HL-60 (cell line): ENCODE measurements around the gene RAMACL.

Source experiments
- DNase-seq, 2 experiments: peaks; one replicate each; pipeline ENCODE4 v3.0.0-alpha.2; 2010 to 2020; ENCODE audit warnings: low read depth in 1 of 2, low spot score in 1 of 2
- H3K27ac ChIP-seq: fragments of 250-450 bp; sonication (Bioruptor Pico); replicated peaks from 2 replicates; pipeline ENCODE4 v1.5.1; 2020; ENCODE audit warnings: mild to moderate bottlenecking, moderate library complexity
- H3K27me3 ChIP-seq: fragments of 250-450 bp; sonication (Bioruptor Pico); 2 replicates; pipeline ENCODE4 v1.5.1; 2021; ENCODE audit warnings: mild to moderate bottlenecking, moderate library complexity; ENCODE audit not compliant: insufficient read depth, poor library complexity, severe bottlenecking
- H3K4me3 ChIP-seq: replicated peaks from 2 replicates; pipeline ENCODE4 v1.5.1; 2011; ENCODE audit warnings: mild to moderate bottlenecking, control low read depth, low read length; ENCODE audit not compliant: insufficient read depth
- CTCF ChIP-seq: IDR thresholded peaks from one replicate; pipeline ENCODE4 v1.5.1; 2011; ENCODE audit warnings: low read length, control low read depth, inconsistent platforms; ENCODE audit not compliant: insufficient read depth
- GABPA ChIP-seq: IDR thresholded peaks from 2 replicates; pipeline ENCODE4 v1.6.1; 2012; ENCODE audit warnings: low read depth
- POLR2AphosphoS5 ChIP-seq: IDR thresholded peaks from 2 replicates; pipeline ENCODE4 v1.6.1; 2012; ENCODE audit warnings: low read depth
- REST ChIP-seq: IDR thresholded peaks from 2 replicates; pipeline ENCODE4 v1.6.1; 2012; ENCODE audit warnings: low read depth; ENCODE audit not compliant: insufficient replicate concordance
- SPI1 ChIP-seq: IDR thresholded peaks from 2 replicates; pipeline ENCODE4 v1.6.1; 2012; ENCODE audit warnings: low read depth, mild to moderate bottlenecking, borderline replicate concordance

RAMACL gene

DNA sequence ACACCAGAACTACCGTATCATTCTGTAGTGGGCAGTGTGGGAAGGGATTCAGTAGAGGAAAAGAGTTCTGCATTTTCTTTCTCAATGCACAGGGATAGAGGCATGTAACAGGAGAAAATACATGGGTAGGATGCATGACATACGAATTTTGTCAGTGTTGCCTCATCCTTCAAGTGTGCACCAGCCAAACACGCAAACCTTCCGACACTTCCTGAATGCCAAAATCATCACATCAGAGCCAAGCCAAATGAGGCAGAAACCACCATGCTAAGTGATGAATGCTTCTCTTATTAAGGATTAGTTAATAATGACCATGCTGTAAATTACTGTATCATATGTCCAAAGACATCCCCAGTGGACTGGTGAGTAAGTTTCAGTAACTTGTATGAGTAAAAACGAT is 27.3 kb downstream of the RAMACL start:
- Histone ChIP-seq H3K4me3 (no peak overlapping the region), H3K27ac (no peak overlapping the region), H3K27me3 (no peaks in the 10 kb centered on the region)
- DNase-seq, result no peak
- TF ChIP-seq POLR2AphosphoS5, result no peak

- no peak for DNase-seq
- TF ChIP-seq GABPA (no peak), SPI1 (no peak), CTCF (no peak), REST (no peak), POLR2AphosphoS5 (no peak)
- Histone ChIP-seq H3K27me3 (no peaks in the 10 kb centered on the region), H3K27ac (no peak overlapping the region), H3K4me3 (no peak overlapping the region)
Measured at GRCh38 chr6:166558156-166559005, 28.1 kb downstream of the RAMACL start.

GRCh38 chr6:166556863-166557322 is 29.6 kb downstream of the RAMACL start:
- Histone ChIP-seq H3K27ac (no peak overlapping the region), H3K27me3 (no peaks in the 10 kb centered on the region), H3K4me3 (no peak overlapping the region)
- TF ChIP-seq CTCF (no peak), POLR2AphosphoS5 (peak; percentile 25; the same call in 1 of the 2 replicates), SPI1 (peak; percentile 65; the same call in 1 of the 2 replicates), REST (no peak)
- peak; percentile 36 to 73 for DNase-seq

- TF ChIP-seq SPI1 (no peak), REST (no peak), GABPA (no peak), POLR2AphosphoS5 (no peak), CTCF (no peak)
- Histone ChIP-seq H3K27ac (no peak overlapping the region), H3K27me3 (no peaks in the 10 kb centered on the region), H3K4me3 (no peak overlapping the region)
- no peak for DNase-seq
Measured at GRCh38 chr6:166556336-166556735, 30.1 kb downstream of the RAMACL start.
